OCI-M2 (cell line): ENCODE results near the gene TAP1.
A peak's percentile ranks its signal among the peaks of the same experiment; 100 is the strongest.

Experiments
- DNase-seq: peaks from one replicate; lab custom pipeline; 2025; ENCODE audit not compliant: unreplicated experiment; lab: John Stamatoyannopoulos, UW

The TAP1 gene

GRCh38 chr6:32840604-32841246 lies 12.8 kb downstream of the TAP1 start:
- no peak for DNase-seq

- DNase-seq = no peak
Observed at GRCh38 chr6:32839356-32839755, 14.1 kb downstream of the TAP1 start.

GRCh38 chr6:32838114-32838958 lies 15.2 kb downstream of the TAP1 start, which contains the start of gene TAP2:
TAP2 (minus strand) TSS chr6:32838739; CDS start chr6:32838233, 506 bp downstream.
- DNase-seq = peak; percentile 88

GRCh38 chr6:32837651-32838113 lies 15.8 kb downstream of the TAP1 start:
- no peak for DNase-seq

GRCh38 chr6:32836873-32837272 lies 16.6 kb downstream of the TAP1 start:
- DNase-seq = no peak

- no peak for DNase-seq
Observed at GRCh38 chr6:32835167-32835893, 18.2 kb downstream of the TAP1 start.

GRCh38 chr6:32833664-32834063 lies 19.8 kb downstream of the TAP1 start:
- no peak for DNase-seq

- DNase-seq = no peak
Observed at GRCh38 chr6:32832535-32832934, 21.0 kb downstream of the TAP1 start.

- DNase-seq = no peak
Observed at GRCh38 chr6:32830936-32831335, 22.6 kb downstream of the TAP1 start.

- DNase-seq = no peak
Observed at GRCh38 chr6:32830017-32830416, 23.5 kb downstream of the TAP1 start.

GRCh38 chr6:32829495-32829894 lies 24.0 kb downstream of the TAP1 start:
- DNase-seq = no peak

- no peak for DNase-seq
Observed at GRCh38 chr6:32827025-32827424, 26.5 kb downstream of the TAP1 start.

- DNase-seq = no peak
Observed at GRCh38 chr6:32825966-32826365, 27.5 kb downstream of the TAP1 start.

- no peak for DNase-seq
Observed at GRCh38 chr6:32819729-32820128, 33.8 kb downstream of the TAP1 start.

- no peak for DNase-seq
Observed at GRCh38 chr6:32818867-32819266, 34.6 kb downstream of the TAP1 start.

- DNase-seq = no peak
Observed at GRCh38 chr6:32816746-32817204, 36.7 kb downstream of the TAP1 start, which contains the start of gene HLA-DOB. HLA-DOB (minus strand) TSS chr6:32817002; CDS start chr6:32816951, 51 bp downstream.

- no peak for DNase-seq
Observed at GRCh38 chr6:32815996-32816395, 37.5 kb downstream of the TAP1 start.

- no peak for DNase-seq
Observed at GRCh38 chr6:32815115-32815514, 38.4 kb downstream of the TAP1 start.

GRCh38 chr6:32814145-32814544 lies 39.4 kb downstream of the TAP1 start:
- DNase-seq = no peak

- DNase-seq = no peak
Observed at GRCh38 chr6:32809171-32809570, 44.3 kb downstream of the TAP1 start.

GRCh38 chr6:32807020-32807580 lies 46.4 kb downstream of the TAP1 start:
- no peak for DNase-seq
